C4-2B (cell line): Measurements from ENCODE around the gene SCO2.

Source experiments
- CTCF ChIP-seq: fragments of 450-650 bp; conservative IDR thresholded peaks from 2 replicates; pipeline ENCODE4 v1.5.1; 2017; ENCODE audit warnings: mild to moderate bottlenecking
- ZFX ChIP-seq: fragments of 450-650 bp; IDR thresholded peaks from 2 replicates; pipeline ENCODE4 v1.6.1; 2017

DNA sequence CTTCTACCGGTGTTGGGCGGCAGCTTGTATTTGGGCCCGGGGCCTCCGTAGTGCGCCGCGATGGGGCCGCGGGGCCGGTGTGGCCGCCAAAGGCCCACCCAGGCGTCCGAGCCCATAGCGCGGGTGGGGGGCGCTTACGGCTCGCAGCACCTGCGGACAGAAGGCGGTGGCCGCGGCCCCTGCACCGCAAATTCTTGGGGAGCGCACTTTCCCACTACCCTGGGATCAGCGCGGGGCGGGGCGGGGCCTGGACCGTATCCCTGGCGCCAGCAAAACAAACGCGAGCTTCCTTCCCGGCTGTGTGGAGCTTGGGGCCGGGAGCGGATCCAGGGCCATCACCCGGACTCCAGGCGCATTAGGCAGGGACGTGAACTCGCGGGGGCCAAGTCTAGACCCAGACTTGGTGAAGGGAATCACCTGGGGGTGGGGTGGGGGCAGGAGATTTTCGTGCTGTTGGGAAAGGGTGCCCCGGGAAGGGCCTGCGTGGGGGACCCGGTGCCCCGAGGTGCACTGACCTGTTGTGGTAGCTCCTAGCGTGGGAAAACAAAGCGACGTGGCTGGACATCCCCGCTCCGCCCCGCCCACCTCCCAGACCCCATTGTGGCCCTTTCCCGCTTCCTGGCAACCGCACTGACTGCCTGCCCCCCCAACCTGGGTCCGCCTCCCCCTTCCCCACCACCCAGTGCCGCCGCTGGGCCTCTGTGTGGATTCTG is 6.7 kb upstream of the SCO2 start:
- TF ChIP-seq CTCF, result no peak
- peak; percentile 55; the same call in 1 of the 2 replicates for TF ChIP-seq ZFX
